ENCODE measurements around the gene SLC27A5. TPM values are rescaled to one million over a fixed set of nuclear protein-coding genes. Genes with fewer than 3 reads are reported as not detected.
A peak's percentile ranks its signal among the peaks of the same experiment; 100 is the strongest.

Gene SLC27A5
- total and polyA plus RNA-seq, 11 donors: 1.8 to 9.1 (median 3.7) TPM

DNA sequence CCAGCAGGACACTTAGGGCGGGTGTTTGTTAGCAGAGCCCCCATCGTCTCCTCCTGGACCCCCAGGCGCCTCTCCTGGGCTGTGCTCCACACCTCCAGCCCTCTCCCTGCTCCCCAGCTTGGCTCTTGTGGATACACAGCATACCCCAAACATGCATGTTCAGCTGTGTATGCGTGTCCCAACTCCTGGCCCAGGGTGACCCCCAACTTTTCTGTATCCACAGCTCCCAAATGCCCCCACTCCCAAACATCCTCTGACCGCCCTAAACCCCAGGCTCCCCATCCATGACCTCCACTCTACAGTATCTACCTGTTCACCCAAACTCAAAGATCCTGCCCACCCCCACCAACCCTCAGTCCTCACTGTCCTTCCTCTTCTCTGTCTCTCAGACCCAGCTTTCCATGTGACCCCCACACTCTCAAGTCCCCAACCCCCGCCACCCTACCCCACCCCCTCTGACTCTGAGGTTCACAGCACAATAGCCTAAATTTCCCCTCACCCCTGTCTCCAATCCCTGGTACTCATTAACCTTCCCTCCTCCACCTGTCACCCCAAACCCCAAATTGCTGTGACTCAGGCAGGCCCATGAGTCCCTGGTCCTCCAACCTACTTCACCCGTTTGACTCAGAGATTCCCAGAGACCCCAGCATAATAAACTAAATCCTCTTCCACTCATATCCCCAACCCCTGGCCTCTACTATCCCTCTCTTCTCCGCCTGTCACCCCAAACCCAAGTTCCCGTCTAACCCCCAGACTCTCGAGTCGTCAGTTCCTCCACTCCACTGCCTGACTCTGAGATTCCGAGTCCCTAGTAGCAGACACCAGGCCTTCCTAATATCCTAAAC lies 45.7 kb upstream of the SLC27A5 start:
- peak overlapping the region; percentile 71 to 96 (median 77) for H3K4me3 ChIP-seq
- no peak for ATAC-seq
- no peaks in the 10 kb centered on the region for H3K9me3 ChIP-seq
- peak in 2 of 5 donors; percentile 25 to 32 for DNase-seq
- H3K27me3 ChIP-seq: peaks cover 0 to 7% (median 0%) of the 10 kb centered on the region in 9 donors
- peaks cover 0 to 33% (median 23%) of the 10 kb centered on the region in 9 donors for H3K36me3 ChIP-seq
- WGBS, 4 donors: 31 to 36% (median 34%) methylated on average over 12 of the region's 12 CpGs
- no peak for TF ChIP-seq CTCF (IDR thresholded peaks at IDR 0.05)
- TF ChIP-seq POLR2A (IDR thresholded peaks at IDR 0.05): no peak
- H3K27ac ChIP-seq: peak overlapping the region; percentile 90 to 100 (median 100)
- intact Hi-C loops (cut with DNase I): loop anchor here in 2 of 10 donors (2.0 kb wide), 1 partner anchor 15 kb away; the partner anchor contains the start of gene MZF1 (in 2 of the 2)
- peaks cover 11 to 66% (median 58%) of the 10 kb centered on the region in 12 donors for H3K4me1 ChIP-seq

GRCh38 chr19:58556622-58557220 lies 44.9 kb upstream of the SLC27A5 start:
- H3K27ac ChIP-seq: peak overlapping the region in 8 of 12 donors; percentile 90 to 100 (median 100)
- 56 to 66% (median 61%) methylated on average over 10 of the region's 10 CpGs for WGBS, 4 donors
- ATAC-seq (no peak), DNase-seq (peak in 1 of 5 donors; percentile 24)
- peaks cover 0 to 40% (median 30%) of the 10 kb centered on the region in 9 donors for H3K36me3 ChIP-seq
- H3K27me3 ChIP-seq: peaks cover 0 to 1% (median 0%) of the 10 kb centered on the region in 9 donors
- TF ChIP-seq POLR2A (IDR thresholded peaks at IDR 0.05): no peak
- no peak for TF ChIP-seq CTCF (IDR thresholded peaks at IDR 0.05)
- intact Hi-C loops (cut with DNase I): no loop called here
- H3K4me3 ChIP-seq: peak overlapping the region in 11 of 12 donors; percentile 4 to 96 (median 80)
- no peaks in the 10 kb centered on the region for H3K9me3 ChIP-seq
- H3K4me1 ChIP-seq: peaks cover 9 to 58% (median 50%) of the 10 kb centered on the region in 12 donors

DNA sequence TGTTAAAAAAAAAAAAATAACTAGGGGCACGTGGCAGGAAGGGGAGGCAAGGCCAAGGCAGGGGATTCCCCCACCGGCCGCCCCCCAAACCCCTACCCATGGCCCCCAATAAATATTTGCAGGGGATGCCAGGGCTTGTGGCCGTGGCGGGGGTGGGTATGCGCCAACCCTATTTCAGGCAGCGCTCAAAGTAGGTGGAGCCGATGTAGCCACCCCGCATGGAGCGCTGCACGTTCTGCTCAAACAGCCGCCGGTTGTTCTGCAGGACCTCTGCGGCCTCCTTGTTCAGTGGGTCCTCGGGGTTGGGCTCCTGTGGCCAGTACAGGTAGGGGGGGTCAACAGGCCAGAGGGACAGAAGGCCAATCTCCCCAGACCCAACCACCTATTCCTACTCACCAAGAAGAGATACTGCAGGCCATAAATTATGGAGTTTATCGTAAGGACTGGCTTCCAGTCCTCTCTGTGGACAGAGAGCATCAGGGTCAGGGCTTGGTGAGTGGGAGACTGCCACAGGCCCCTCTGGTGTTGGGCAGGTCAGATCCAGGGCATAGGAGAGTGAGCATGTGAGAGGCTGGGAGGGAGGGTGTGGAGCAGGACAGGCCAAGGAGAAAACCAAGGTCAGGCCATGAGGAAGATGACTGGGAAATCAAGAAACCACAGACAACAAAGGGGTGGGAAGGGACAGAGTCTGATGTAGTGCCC lies 44.3 kb upstream of the SLC27A5 start:
- peaks cover 7 to 53% (median 46%) of the 10 kb centered on the region in 12 donors for H3K4me1 ChIP-seq
- no peak for ATAC-seq
- intact Hi-C loops (cut with DNase I): loop anchor here in 2 of 10 donors (1.0 kb wide), 1 partner anchor 12 kb away; the partner anchor contains the start of gene TRIM28 (in 2 of the 2)

More for the DNA sequence above, 44.3 kb upstream of the SLC27A5 start:
- Histone ChIP-seq H3K4me3 (peak overlapping the region in 6 of 12 donors; percentile 74 to 97 (median 79)), H3K9me3 (no peaks in the 10 kb centered on the region), H3K27ac (peak overlapping the region in 9 of 12 donors; percentile 86 to 100 (median 100)), H3K27me3 (no peaks in the 10 kb centered on the region), H3K36me3 (peaks cover 0 to 46% (median 37%) of the 10 kb centered on the region in 9 donors)
- TF ChIP-seq POLR2A (IDR thresholded peaks at IDR 0.05) (no peak), CTCF (IDR thresholded peaks at IDR 0.05) (no peak)
- WGBS, 4 donors: 81 to 86% (median 86%) methylated on average over 8 to 16 of the region's 16 CpGs
- DNase-seq: peak in 2 of 5 donors; percentile 27 to 29

All from heart left ventricle (tissue), 16 donors.